Ishikawa (cell line): Measurements from ENCODE around the gene FAM168A.

Experiments
- CEBPB ChIP-seq: IDR thresholded peaks from 2 replicates; pipeline ENCODE4 v1.6.1; 2012
- CREB1 ChIP-seq: IDR thresholded peaks from 2 replicates; pipeline ENCODE4 v1.6.1; 2012; ENCODE audit warnings: low read depth
- EGR1 ChIP-seq: IDR thresholded peaks from 2 replicates; pipeline ENCODE4 v1.6.1; 2012
- EP300 ChIP-seq: IDR thresholded peaks from 2 replicates; pipeline ENCODE4 v1.6.1; 2012; ENCODE audit warnings: borderline replicate concordance
- FOXM1 ChIP-seq: IDR thresholded peaks from 2 replicates; pipeline ENCODE4 v1.6.1; 2012; ENCODE audit warnings: low read depth, borderline replicate concordance
- NFIC ChIP-seq: IDR thresholded peaks from 2 replicates; pipeline ENCODE4 v1.6.1; 2012
- RAD21 ChIP-seq: IDR thresholded peaks from 2 replicates; pipeline ENCODE4 v1.6.1; 2012; ENCODE audit warnings: low read depth
- TAF1 ChIP-seq: IDR thresholded peaks from 2 replicates; pipeline ENCODE4 v1.6.1; 2012; ENCODE audit warnings: low read depth, mild to moderate bottlenecking
- TCF12 ChIP-seq: IDR thresholded peaks from 2 replicates; pipeline ENCODE4 v1.6.1; 2012; ENCODE audit warnings: low read depth
- TEAD4 ChIP-seq: IDR thresholded peaks from 2 replicates; pipeline ENCODE4 v1.6.1; 2012
- YY1 ChIP-seq: IDR thresholded peaks from 2 replicates; pipeline ENCODE4 v1.6.1; 2012; ENCODE audit warnings: low read depth
- ZBTB7A ChIP-seq: IDR thresholded peaks from 2 replicates; pipeline ENCODE4 v1.6.1; 2012; ENCODE audit warnings: low read depth
- TF ChIP-seq, protein P1 (sequence below): IDR thresholded peaks from 2 replicates; pipeline ENCODE4 v1.6.1; 2012
- TF ChIP-seq, protein P2 (sequence below): IDR thresholded peaks from 2 replicates; pipeline ENCODE4 v1.6.1; 2012
- TF ChIP-seq, protein P3 (sequence below): IDR thresholded peaks from 2 replicates; pipeline ENCODE4 v1.6.1; 2012; ENCODE audit warnings: low read depth, mild to moderate bottlenecking

FAM168A gene

DNA sequence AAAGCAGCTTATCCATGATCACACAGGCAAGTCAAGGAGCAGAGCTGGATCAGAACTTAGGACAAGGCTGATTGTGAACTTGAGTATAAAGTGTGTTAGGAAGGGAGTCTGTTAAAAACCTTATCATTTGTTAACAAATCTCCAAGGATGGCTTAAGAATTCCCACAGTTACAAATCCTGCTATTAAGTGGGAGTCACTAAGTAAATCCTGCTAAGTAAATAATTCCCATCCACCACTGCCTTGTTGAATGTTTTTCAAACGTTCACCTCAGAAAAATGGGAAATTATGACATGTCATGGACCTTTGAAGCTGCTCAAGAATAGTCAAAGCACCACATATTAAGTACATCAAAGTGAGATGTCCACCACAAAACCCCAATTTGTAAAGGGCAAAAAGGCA is 88.7 kb downstream of the FAM168A start:
- TF ChIP-seq NFIC (no peak), TEAD4 (no peak), ZBTB7A (no peak), CREB1 (no peak), YY1 (no peak), EGR1 (no peak), FOXM1 (no peak)
- TF ChIP-seq, protein P1, sequence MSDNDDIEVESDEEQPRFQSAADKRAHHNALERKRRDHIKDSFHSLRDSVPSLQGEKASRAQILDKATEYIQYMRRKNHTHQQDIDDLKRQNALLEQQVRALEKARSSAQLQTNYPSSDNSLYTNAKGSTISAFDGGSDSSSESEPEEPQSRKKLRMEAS = no peak
- TF ChIP-seq, protein P2, sequence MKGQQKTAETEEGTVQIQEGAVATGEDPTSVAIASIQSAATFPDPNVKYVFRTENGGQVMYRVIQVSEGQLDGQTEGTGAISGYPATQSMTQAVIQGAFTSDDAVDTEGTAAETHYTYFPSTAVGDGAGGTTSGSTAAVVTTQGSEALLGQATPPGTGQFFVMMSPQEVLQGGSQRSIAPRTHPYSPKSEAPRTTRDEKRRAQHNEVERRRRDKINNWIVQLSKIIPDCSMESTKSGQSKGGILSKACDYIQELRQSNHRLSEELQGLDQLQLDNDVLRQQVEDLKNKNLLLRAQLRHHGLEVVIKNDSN = no peak

DNA sequence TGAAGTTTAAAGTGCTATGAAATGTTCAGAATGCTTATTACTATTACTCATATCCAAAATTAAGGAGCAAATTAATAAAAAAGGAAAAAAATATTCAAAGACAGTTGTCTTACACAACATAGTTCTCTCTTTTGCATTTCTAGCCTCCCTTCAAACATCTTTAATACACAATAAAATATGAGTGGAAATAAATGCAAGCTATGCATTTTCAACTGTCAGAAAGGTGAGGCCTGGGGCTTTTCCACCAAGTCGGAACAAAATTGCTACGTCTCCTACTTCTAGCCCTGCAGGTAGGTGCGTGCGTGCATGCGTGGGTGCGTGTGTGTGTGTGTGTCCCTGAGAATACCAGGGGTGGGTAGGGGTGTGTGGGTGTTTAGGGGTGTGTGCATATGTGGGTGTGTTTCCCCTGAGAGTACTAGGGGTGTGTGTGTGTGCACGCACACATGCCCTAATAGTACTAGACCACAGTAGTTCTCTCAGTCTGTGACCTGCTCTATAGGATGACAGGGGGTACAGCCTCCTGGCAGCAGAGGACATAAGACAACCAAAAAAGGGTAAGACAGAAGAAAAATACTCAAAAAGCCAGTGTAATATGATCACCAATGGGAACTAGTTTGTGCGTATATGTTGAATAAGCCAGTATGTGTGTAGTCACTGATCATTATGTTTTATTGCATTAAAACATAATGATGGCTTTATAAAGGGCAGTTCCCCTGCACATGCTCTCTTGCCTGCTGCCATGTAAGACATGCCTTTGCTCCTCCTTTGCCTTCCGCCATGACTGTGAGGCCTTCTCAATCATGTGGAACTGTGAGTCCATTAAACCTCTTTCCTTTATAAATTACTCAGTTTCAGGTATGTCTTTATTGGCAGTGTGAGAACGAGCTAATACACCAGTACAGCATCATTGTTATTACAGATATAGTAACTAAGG is 89.4 kb downstream of the FAM168A start:
- TF ChIP-seq RAD21 (no peak), TAF1 (no peak), EGR1 (no peak), TCF12 (no peak), CEBPB (no peak), EP300 (no peak), NFIC (no peak), TEAD4 (no peak), CREB1 (no peak), ZBTB7A (no peak)
- TF ChIP-seq, protein P2 = no peak
- TF ChIP-seq, protein P3, sequence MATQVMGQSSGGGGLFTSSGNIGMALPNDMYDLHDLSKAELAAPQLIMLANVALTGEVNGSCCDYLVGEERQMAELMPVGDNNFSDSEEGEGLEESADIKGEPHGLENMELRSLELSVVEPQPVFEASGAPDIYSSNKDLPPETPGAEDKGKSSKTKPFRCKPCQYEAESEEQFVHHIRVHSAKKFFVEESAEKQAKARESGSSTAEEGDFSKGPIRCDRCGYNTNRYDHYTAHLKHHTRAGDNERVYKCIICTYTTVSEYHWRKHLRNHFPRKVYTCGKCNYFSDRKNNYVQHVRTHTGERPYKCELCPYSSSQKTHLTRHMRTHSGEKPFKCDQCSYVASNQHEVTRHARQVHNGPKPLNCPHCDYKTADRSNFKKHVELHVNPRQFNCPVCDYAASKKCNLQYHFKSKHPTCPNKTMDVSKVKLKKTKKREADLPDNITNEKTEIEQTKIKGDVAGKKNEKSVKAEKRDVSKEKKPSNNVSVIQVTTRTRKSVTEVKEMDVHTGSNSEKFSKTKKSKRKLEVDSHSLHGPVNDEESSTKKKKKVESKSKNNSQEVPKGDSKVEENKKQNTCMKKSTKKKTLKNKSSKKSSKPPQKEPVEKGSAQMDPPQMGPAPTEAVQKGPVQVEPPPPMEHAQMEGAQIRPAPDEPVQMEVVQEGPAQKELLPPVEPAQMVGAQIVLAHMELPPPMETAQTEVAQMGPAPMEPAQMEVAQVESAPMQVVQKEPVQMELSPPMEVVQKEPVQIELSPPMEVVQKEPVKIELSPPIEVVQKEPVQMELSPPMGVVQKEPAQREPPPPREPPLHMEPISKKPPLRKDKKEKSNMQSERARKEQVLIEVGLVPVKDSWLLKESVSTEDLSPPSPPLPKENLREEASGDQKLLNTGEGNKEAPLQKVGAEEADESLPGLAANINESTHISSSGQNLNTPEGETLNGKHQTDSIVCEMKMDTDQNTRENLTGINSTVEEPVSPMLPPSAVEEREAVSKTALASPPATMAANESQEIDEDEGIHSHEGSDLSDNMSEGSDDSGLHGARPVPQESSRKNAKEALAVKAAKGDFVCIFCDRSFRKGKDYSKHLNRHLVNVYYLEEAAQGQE = no peak
- TF ChIP-seq, protein P1 = no peak

DNA sequence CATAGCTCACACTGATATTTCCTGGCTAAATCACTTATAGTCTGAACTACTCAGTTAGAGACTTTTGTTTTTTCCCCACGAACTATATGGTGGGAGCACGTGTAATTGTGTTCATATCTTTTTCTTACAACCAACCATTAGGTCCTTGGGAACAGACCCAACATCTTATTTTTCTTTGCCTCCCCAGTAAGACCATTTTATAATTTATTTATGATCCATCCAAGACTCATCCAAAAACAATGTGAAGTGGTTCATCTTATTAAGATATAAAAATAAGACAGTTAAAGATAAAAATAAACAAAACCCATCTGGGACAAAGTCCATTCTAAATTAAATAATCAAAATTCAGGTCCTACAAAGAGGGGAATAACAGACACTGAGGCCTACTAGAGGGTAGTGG is 90.8 kb downstream of the FAM168A start:
- TF ChIP-seq FOXM1 (no peak), ZBTB7A (no peak), RAD21 (no peak), CEBPB (no peak), EGR1 (no peak), EP300 (no peak), YY1 (no peak), TCF12 (no peak), NFIC (no peak), CREB1 (no peak), TAF1 (no peak), TEAD4 (no peak)
- TF ChIP-seq, protein P3 = no peak
- TF ChIP-seq, protein P2 = no peak
- TF ChIP-seq, protein P1 = no peak

DNA sequence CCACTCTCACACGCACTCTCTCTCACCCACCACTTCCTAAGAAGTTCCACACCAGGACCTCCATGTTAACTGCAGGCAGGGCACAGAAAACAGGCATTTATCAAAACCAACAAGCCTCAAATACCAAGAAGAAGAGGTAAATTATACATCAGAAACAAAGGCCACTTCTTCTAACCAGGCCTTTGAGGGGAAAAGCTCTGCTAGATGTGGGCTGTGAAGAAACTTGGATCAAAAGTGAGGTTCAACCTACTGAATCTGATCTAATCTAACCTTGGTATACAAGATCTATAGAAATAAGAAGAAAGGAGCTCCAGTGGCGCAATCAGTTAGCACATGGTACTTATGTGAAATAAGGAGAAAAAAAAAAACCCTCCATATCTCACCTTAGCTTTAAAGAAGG is 91.9 kb downstream of the FAM168A start:
- TF ChIP-seq TAF1 = no peak
- no peak for TF ChIP-seq CREB1

DNA sequence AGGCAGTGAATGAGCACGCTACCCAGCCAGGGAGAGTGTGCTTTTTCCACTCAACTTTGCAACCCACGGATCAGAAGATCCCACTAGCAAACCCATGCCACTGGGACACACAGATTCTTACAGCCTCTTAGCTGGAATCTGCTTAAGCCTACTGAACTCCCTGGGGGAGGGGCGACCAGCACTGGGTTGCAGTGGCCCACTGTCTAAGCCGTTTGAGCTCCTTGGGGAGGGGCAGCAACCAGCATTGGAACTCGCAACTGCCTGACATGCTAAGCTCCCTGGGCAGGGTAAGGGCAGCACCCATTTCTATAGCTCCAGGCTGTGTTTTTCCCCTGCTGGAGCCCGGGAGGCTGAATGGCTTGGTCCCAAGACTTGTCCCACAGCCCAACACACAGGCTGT is 99.6 kb downstream of the FAM168A start:
- no peak for TF ChIP-seq EP300
- TF ChIP-seq TEAD4 = no peak
- TF ChIP-seq TCF12 = no peak
- no peak for TF ChIP-seq EGR1
- no peak for TF ChIP-seq CEBPB
- TF ChIP-seq, protein P2 = no peak
- no peak for TF ChIP-seq FOXM1
